ENCODE results near the gene CD200.
"Not testable (repeated sequence)": the region's sequence is repeated elsewhere in the genome, so short reads cannot be mapped to it uniquely, and the experiment has no call there.

DNA sequence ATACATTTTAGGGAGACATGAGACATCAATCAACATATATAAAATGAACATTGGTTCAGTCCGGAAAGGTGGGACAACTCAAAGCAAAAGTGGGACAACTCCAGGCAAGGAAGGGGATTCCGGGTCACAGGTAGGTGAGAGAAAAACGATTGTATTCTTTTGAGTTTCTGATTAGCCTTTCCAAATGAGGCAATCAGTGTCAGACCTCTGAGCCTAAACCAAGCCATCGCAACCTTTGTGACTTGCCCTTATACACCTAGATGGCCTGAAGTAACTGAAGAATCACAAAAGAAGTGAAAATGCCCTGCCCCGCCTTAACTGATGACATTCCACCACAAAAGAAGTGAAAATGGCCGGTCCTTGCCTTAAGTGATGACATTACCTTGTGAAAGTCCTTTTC lies 66.6 kb downstream of the CD200 start:
- TF ChIP-seq SP1 (IDR thresholded peaks at IDR 0.05); ELF4 (IDR thresholded peaks at IDR 0.05); FOXM1 (IDR thresholded peaks at IDR 0.05; ENCODE audit: borderline replicate concordance); NFRKB (IDR thresholded peaks at IDR 0.05); LEF1 (IDR thresholded peaks at IDR 0.05; ENCODE audit: borderline replicate concordance); ARNT (IDR thresholded peaks at IDR 0.05); FOXK2 (IDR thresholded peaks at IDR 0.05); FOXA1 (IDR thresholded peaks at IDR 0.05); CTBP1 (IDR thresholded peaks at IDR 0.05; ENCODE audit: borderline replicate concordance): not testable (repeated sequence)
- TF ChIP-seq, protein P1, sequence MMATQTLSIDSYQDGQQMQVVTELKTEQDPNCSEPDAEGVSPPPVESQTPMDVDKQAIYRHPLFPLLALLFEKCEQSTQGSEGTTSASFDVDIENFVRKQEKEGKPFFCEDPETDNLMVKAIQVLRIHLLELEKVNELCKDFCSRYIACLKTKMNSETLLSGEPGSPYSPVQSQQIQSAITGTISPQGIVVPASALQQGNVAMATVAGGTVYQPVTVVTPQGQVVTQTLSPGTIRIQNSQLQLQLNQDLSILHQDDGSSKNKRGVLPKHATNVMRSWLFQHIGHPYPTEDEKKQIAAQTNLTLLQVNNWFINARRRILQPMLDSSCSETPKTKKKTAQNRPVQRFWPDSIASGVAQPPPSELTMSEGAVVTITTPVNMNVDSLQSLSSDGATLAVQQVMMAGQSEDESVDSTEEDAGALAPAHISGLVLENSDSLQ (IDR thresholded peaks at IDR 0.05), result not testable (repeated sequence)

Data from HEK293T (cell line).